GM23338 (cell line): ENCODE results near the gene TTLL9. TPM values are rescaled to one million over a fixed set of nuclear protein-coding genes. Genes with fewer than 3 reads are reported as not detected.
"Not testable (repeated sequence)": the region's sequence is repeated elsewhere in the genome, so short reads cannot be mapped to it uniquely, and the experiment has no call there.

Experiments used
- ATAC-seq: fragments of 200-7000 bp; cut with Tn5 transposase; 3 replicates; pipeline ENCODE4 v1.9.1; 2020
- DNase-seq: peaks from one replicate; pipeline ENCODE4 v3.0.0-alpha.2; 2015; ENCODE audit warnings: low spot score
- H2AFZ ChIP-seq: fragments of 200-600 bp; sonication (generic); 2 replicates; pipeline ENCODE4 v1.8.0; 2016; ENCODE audit warnings: antibody characterized with exemption, mild to moderate bottlenecking, moderate library complexity
- H3F3A ChIP-seq: fragments of 200-600 bp; sonication (generic); replicated peaks from 2 replicates; pipeline ENCODE4 v1.8.0; 2017; ENCODE audit warnings: antibody characterized with exemption, mixed run types, low read depth
- H3K27ac ChIP-seq: fragments of 200-600 bp; sonication (generic); 2 replicates; pipeline ENCODE4 v1.6.1; 2016; ENCODE audit warnings: low read depth
- H3K27me3 ChIP-seq: fragments of 200-600 bp; sonication (generic); 2 replicates; pipeline ENCODE4 v1.8.0; 2016; ENCODE audit warnings: mild to moderate bottlenecking, mixed run types, moderate library complexity; ENCODE audit not compliant: insufficient read depth
- H3K36me3 ChIP-seq: fragments of 200-600 bp; sonication (generic); 2 replicates; pipeline ENCODE4 v1.8.0; 2016; ENCODE audit warnings: mild to moderate bottlenecking; ENCODE audit not compliant: insufficient read depth
- H3K4me1 ChIP-seq: fragments of 200-600 bp; sonication (generic); 2 replicates; pipeline ENCODE4 v1.8.0; 2016; ENCODE audit warnings: mild to moderate bottlenecking, moderate library complexity; ENCODE audit not compliant: insufficient read depth
- H3K4me2 ChIP-seq: fragments of 200-600 bp; sonication (generic); 2 replicates; pipeline ENCODE4 v1.7.1; 2017; ENCODE audit warnings: mixed run types
- H3K4me3 ChIP-seq: fragments of 200-600 bp; sonication (generic); 2 replicates; pipeline ENCODE4 v1.6.1; 2016; ENCODE audit warnings: mixed run types
- H3K79me2 ChIP-seq: fragments of 200-600 bp; sonication (generic); replicated peaks from 2 replicates; pipeline ENCODE4 v1.8.0; 2017; ENCODE audit warnings: mild to moderate bottlenecking; ENCODE audit not compliant: insufficient read depth
- H3K9me2 ChIP-seq: fragments of 200-600 bp; sonication (generic); 2 replicates; pipeline ENCODE4 v1.8.0; 2017; ENCODE audit not compliant: insufficient read depth
- H4K20me1 ChIP-seq: fragments of 200-600 bp; sonication (generic); replicated peaks from 2 replicates; pipeline ENCODE4 v1.8.0; 2017; ENCODE audit warnings: mild to moderate bottlenecking; ENCODE audit not compliant: insufficient read depth
- H3K27ac Mint-ChIP-seq: 2 replicates; pipeline ENCODE4 v1.8.0; 2020; ENCODE audit warnings: inconsistent platforms, mild to moderate bottlenecking, moderate library complexity, mixed read lengths
- H3K27me3 Mint-ChIP-seq: 3 replicates; pipeline ENCODE4 v1.8.0; 2022; ENCODE audit warnings: low read depth, mild to moderate bottlenecking, moderate library complexity, mixed read lengths, inconsistent platforms; ENCODE audit not compliant: insufficient read depth, poor library complexity
- H3K36me3 Mint-ChIP-seq: 3 replicates; pipeline ENCODE4 v1.8.0; 2021; ENCODE audit warnings: low read depth, mild to moderate bottlenecking, inconsistent platforms, moderate library complexity, mixed read lengths
- H3K4me1 Mint-ChIP-seq: 3 replicates; pipeline ENCODE4 v1.8.0; 2020; ENCODE audit warnings: mild to moderate bottlenecking, inconsistent platforms, mixed read lengths
- H3K4me3 Mint-ChIP-seq: 3 replicates; pipeline ENCODE4 v1.8.0; 2021; ENCODE audit warnings: moderate library complexity, mild to moderate bottlenecking, inconsistent platforms, mixed read lengths
- H3K9me3 Mint-ChIP-seq: 3 replicates; pipeline ENCODE4 v1.8.0; 2020; ENCODE audit warnings: moderate library complexity, mild to moderate bottlenecking, inconsistent platforms, mixed read lengths
- CREB1 ChIP-seq: fragments of 250-450 bp; sonication (Bioruptor Pico); IDR thresholded peaks from 2 replicates; pipeline ENCODE4 v1.5.0; 2020; ENCODE audit warnings: low read depth, mild to moderate bottlenecking, moderate library complexity
- EZH2phosphoT487 ChIP-seq: fragments of 200-600 bp; sonication (generic); IDR thresholded peaks from one replicate; pipeline ENCODE4 v1.8.1; 2018; ENCODE audit warnings: antibody characterized with exemption; ENCODE audit not compliant: unreplicated experiment
- NANOG ChIP-seq: IDR thresholded peaks from 2 replicates; pipeline ENCODE4 v1.6.1; 2016; ENCODE audit warnings: antibody characterized with exemption, borderline replicate concordance
- ZNF114 ChIP-seq: fragments of 250-450 bp; sonication (Bioruptor Pico); IDR thresholded peaks from 2 replicates; pipeline ENCODE4 v1.5.0; 2020; ENCODE audit warnings: mild to moderate bottlenecking, moderate library complexity
- ZNF331 ChIP-seq: fragments of 250-450 bp; sonication (Bioruptor Pico); IDR thresholded peaks from 2 replicates; pipeline ENCODE4 v1.5.0; 2020; ENCODE audit warnings: low read depth, mild to moderate bottlenecking, moderate library complexity
- polyA plus RNA-seq: library from polyadenylated mRNA; unstranded; fragments of >200 nt; fragmentation: Nextera tagmentation; extraction: Ambion mirVana; gene quantifications from 2 replicates; pipeline ENCODE4 v1.2.1, GENCODE V29; 2016
- total RNA-seq: library from RNA; depleted of rRNA; stranded (reverse); fragments of >200 nt; shearing (Covaris generic); gene quantifications from 2 replicates; pipeline ENCODE4 v1.2.3, GENCODE V29; 2014
- TF ChIP-seq, protein P1 (sequence below): fragments of 250-450 bp; sonication (Bioruptor Pico); IDR thresholded peaks from 2 replicates; pipeline ENCODE4 v1.5.0; 2020; ENCODE audit warnings: mild to moderate bottlenecking, moderate library complexity
- TF ChIP-seq, protein P2 (sequence below): IDR thresholded peaks from 2 replicates; pipeline ENCODE4 v1.6.1; 2016; ENCODE audit warnings: antibody characterized with exemption

The TTLL9 gene
- total and polyA plus RNA-seq, 2 experiments from 2014 or later, result not detected

DNA sequence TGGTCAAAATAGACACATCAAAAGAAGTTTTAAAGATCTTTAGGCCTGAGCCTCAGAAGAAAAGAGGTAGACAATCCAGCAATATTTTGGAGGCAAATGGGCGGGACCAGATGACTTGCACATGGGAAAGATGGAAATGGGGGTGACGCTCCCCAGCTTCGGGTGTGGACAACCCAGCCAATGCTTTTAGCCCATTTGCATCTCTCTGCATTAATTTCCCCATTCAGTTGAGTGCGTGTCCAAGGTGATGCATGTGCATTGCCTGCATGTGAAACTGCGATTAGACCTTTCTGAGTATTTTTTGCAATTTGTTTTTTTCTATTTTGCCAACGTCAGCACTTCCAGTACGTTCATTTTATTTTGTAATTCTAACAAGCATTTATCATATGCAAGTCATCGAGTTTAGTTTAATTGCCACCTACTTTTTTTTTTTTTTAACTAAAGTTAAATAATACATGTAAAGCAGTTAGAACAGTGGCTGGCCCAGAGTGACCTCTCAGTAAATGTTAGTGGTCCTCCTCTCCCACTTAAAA is 57.3 kb downstream of the TTLL9 start (continued):
- TF ChIP-seq, protein P1, sequence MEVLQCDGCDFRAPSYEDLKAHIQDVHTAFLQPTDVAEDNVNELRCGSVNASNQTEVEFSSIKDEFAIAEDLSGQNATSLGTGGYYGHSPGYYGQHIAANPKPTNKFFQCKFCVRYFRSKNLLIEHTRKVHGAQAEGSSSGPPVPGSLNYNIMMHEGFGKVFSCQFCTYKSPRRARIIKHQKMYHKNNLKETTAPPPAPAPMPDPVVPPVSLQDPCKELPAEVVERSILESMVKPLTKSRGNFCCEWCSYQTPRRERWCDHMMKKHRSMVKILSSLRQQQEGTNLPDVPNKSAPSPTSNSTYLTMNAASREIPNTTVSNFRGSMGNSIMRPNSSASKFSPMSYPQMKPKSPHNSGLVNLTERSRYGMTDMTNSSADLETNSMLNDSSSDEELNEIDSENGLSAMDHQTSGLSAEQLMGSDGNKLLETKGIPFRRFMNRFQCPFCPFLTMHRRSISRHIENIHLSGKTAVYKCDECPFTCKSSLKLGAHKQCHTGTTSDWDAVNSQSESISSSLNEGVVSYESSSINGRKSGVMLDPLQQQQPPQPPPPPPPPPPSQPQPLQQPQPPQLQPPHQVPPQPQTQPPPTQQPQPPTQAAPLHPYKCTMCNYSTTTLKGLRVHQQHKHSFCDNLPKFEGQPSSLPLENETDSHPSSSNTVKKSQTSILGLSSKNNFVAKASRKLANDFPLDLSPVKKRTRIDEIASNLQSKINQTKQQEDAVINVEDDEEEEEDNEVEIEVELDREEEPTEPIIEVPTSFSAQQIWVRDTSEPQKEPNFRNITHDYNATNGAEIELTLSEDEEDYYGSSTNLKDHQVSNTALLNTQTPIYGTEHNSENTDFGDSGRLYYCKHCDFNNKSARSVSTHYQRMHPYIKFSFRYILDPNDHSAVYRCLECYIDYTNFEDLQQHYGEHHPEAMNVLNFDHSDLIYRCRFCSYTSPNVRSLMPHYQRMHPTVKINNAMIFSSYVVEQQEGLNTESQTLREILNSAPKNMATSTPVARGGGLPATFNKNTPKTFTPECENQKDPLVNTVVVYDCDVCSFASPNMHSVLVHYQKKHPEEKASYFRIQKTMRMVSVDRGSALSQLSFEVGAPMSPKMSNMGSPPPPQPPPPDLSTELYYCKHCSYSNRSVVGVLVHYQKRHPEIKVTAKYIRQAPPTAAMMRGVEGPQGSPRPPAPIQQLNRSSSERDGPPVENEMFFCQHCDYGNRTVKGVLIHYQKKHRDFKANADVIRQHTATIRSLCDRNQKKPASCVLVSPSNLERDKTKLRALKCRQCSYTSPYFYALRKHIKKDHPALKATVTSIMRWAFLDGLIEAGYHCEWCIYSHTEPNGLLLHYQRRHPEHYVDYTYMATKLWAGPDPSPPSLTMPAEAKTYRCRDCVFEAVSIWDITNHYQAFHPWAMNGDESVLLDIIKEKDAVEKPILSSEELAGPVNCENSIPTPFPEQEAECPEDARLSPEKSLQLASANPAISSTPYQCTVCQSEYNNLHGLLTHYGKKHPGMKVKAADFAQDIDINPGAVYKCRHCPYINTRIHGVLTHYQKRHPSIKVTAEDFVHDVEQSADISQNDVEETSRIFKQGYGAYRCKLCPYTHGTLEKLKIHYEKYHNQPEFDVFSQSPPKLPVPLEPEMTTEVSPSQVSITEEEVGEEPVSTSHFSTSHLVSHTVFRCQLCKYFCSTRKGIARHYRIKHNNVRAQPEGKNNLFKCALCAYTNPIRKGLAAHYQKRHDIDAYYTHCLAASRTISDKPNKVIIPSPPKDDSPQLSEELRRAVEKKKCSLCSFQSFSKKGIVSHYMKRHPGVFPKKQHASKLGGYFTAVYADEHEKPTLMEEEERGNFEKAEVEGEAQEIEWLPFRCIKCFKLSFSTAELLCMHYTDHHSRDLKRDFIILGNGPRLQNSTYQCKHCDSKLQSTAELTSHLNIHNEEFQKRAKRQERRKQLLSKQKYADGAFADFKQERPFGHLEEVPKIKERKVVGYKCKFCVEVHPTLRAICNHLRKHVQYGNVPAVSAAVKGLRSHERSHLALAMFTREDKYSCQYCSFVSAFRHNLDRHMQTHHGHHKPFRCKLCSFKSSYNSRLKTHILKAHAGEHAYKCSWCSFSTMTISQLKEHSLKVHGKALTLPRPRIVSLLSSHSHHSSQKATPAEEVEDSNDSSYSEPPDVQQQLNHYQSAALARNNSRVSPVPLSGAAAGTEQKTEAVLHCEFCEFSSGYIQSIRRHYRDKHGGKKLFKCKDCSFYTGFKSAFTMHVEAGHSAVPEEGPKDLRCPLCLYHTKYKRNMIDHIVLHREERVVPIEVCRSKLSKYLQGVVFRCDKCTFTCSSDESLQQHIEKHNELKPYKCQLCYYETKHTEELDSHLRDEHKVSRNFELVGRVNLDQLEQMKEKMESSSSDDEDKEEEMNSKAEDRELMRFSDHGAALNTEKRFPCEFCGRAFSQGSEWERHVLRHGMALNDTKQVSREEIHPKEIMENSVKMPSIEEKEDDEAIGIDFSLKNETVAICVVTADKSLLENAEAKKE (CRISPR knock-in tag), result no peak
- TF ChIP-seq CREB1 (CRISPR knock-in tag) (no peak), ZNF114 (CRISPR knock-in tag) (no peak), NANOG (no peak), ZNF331 (no peak), EZH2phosphoT487 (no peak)
- TF ChIP-seq, protein P2, sequence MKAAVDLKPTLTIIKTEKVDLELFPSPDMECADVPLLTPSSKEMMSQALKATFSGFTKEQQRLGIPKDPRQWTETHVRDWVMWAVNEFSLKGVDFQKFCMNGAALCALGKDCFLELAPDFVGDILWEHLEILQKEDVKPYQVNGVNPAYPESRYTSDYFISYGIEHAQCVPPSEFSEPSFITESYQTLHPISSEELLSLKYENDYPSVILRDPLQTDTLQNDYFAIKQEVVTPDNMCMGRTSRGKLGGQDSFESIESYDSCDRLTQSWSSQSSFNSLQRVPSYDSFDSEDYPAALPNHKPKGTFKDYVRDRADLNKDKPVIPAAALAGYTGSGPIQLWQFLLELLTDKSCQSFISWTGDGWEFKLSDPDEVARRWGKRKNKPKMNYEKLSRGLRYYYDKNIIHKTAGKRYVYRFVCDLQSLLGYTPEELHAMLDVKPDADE, result no peak

DNA sequence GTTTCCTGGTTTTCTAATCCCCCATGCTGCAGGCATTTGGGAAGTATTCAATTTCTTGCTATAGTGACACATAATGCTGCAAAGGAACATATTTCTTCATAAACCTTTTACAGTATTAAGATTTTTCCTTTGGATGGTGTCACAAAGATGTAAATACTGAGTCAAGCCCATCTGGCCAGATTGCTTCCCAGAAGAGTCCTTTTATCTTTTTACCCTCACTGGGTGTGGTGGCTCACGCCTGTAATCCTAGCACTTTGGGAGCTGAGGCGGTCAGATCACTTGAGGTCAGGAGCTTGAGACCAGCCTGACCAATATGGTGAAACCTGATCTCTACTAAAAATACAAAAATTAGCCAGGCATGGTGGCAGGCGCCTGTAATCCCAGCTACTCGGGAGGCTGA is 59.2 kb downstream of the TTLL9 start:
- not testable (repeated sequence) for H3K4me3 Mint-ChIP-seq, H3K4me1 ChIP-seq, H3K4me1 Mint-ChIP-seq, H3K27me3 ChIP-seq, H3K36me3 ChIP-seq, H3K4me3 ChIP-seq, H3K36me3 Mint-ChIP-seq, H2AFZ ChIP-seq, H3K27me3 Mint-ChIP-seq, H3K27ac ChIP-seq, H3K27ac Mint-ChIP-seq, ATAC-seq, H3K79me2 ChIP-seq, DNase-seq, H3F3A ChIP-seq, H3K9me2 ChIP-seq, H4K20me1 ChIP-seq, H3K4me2 ChIP-seq
- peaks cover 28% of the 10 kb centered on the region for H3K9me3 Mint-ChIP-seq
